HFF-Myc (cell line): ENCODE results near the gene POR.

ENCODE experiments used
- DNase-seq: peaks from one replicate; pipeline ENCODE4 v3.0.0-alpha.2; 2011; ENCODE audit warnings: low read depth; ENCODE audit errors: extremely low read depth
- H3K4me3 ChIP-seq: replicated peaks from 2 replicates; pipeline ENCODE4 v1.5.1; 2011; ENCODE audit warnings: low read depth, mild to moderate bottlenecking, control low read depth, low read length
- CTCF ChIP-seq: IDR thresholded peaks from 2 replicates; pipeline ENCODE4 v1.5.1; 2012; ENCODE audit warnings: mild to moderate bottlenecking, low read depth, low read length, control low read depth; ENCODE audit errors: missing control alignments

Gene POR

GRCh38 chr7:75969182-75969581 lies 54.2 kb downstream of the POR start:
- H3K4me3 ChIP-seq, result no peak overlapping the region
- DNase-seq, result no peak
- TF ChIP-seq CTCF, result no peak

GRCh38 chr7:75969704-75970498 lies 54.9 kb downstream of the POR start:
- H3K4me3 ChIP-seq, result no peak overlapping the region
- DNase-seq, result no peak
- no peak for TF ChIP-seq CTCF

- no peak for DNase-seq
- no peak overlapping the region for H3K4me3 ChIP-seq
- TF ChIP-seq CTCF, result no peak
Measured at GRCh38 chr7:75971309-75971960, 56.5 kb downstream of the POR start.

GRCh38 chr7:75971961-75972763 lies 57.2 kb downstream of the POR start:
- TF ChIP-seq CTCF, result no peak
- no peak for DNase-seq
- no peak overlapping the region for H3K4me3 ChIP-seq

GRCh38 chr7:75977743-75978142 lies 62.8 kb downstream of the POR start:
- DNase-seq, result no peak

More at GRCh38 chr7:75977743-75978142, 62.8 kb downstream of the POR start:
- TF ChIP-seq CTCF, result no peak
- H3K4me3 ChIP-seq, result no peak overlapping the region
